ENCODE measurements around the gene SIGLEC14.

GRCh38 chr19:51600940-51601580, 45.6 kb downstream of the SIGLEC14 start:
- TF ChIP-seq, protein P1, sequence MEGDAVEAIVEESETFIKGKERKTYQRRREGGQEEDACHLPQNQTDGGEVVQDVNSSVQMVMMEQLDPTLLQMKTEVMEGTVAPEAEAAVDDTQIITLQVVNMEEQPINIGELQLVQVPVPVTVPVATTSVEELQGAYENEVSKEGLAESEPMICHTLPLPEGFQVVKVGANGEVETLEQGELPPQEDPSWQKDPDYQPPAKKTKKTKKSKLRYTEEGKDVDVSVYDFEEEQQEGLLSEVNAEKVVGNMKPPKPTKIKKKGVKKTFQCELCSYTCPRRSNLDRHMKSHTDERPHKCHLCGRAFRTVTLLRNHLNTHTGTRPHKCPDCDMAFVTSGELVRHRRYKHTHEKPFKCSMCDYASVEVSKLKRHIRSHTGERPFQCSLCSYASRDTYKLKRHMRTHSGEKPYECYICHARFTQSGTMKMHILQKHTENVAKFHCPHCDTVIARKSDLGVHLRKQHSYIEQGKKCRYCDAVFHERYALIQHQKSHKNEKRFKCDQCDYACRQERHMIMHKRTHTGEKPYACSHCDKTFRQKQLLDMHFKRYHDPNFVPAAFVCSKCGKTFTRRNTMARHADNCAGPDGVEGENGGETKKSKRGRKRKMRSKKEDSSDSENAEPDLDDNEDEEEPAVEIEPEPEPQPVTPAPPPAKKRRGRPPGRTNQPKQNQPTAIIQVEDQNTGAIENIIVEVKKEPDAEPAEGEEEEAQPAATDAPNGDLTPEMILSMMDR (IDR thresholded peaks at IDR 0.05; ENCODE audit: low read length): no peak
- no peak for TF ChIP-seq EZH2 (IDR thresholded peaks at IDR 0.05; ENCODE audit: borderline replicate concordance, low read length)
